Measurements from ENCODE around the gene PGAP3.

DNA sequence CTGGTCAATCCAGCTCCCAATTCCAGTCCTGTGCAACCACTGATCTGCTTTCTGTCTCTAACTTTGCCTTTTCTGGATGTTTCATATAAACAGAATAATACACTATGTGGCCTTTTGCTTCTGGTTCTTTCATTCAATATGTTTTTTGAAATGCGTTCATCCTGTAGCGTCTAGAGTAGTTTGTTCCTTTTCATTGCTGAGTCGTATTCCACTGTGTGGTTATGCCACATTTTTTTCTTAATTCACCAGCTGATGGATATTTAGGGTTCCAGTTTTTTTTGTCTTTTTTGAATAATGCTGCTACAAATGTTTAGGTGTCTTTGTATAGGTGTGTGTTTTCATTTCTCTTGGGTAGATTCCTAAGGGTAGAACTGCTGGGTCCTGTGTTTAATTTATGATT, 44.7 kb upstream of the PGAP3 start:
- TF ChIP-seq POLR2A (IDR thresholded peaks at IDR 0.05; ENCODE audit: low read depth, low read length) (no peak), POLR2AphosphoS5 (IDR thresholded peaks at IDR 0.05; ENCODE audit: low read depth, low read length) (no peak), TAF1 (IDR thresholded peaks at IDR 0.05; ENCODE audit: borderline replicate concordance, low read depth, low read length) (no peak)
